Neural progenitor cell (in vitro differentiated cells): ENCODE results near the gene DEAF1. TPM values are rescaled to one million over a fixed set of nuclear protein-coding genes. Genes with fewer than 3 reads are reported as not detected.

Experiments
- DNase-seq: peaks from one replicate; pipeline ENCODE4 v3.0.0-alpha.2; 2016; ENCODE audit warnings: low spot score
- H2AFZ ChIP-seq: fragments of 200-600 bp; sonication (generic); replicated peaks from 2 replicates; pipeline ENCODE4 v1.6.1; 2016; ENCODE audit warnings: antibody characterized with exemption
- H3F3A ChIP-seq: fragments of 200-600 bp; sonication (generic); 2 replicates; pipeline ENCODE4 v1.6.1; 2016; ENCODE audit warnings: antibody characterized with exemption, low read depth
- H3K27ac ChIP-seq: fragments of 200-600 bp; sonication (generic); 2 replicates; pipeline ENCODE4 v1.5.1; 2016; ENCODE audit warnings: mild to moderate bottlenecking
- H3K27me3 ChIP-seq: fragments of 200-600 bp; sonication (generic); 2 replicates; pipeline ENCODE4 v1.6.1; 2016; ENCODE audit warnings: mild to moderate bottlenecking, moderate library complexity
- H3K36me3 ChIP-seq: fragments of 200-600 bp; sonication (generic); 2 replicates; pipeline ENCODE4 v1.5.1; 2016
- H3K4me1 ChIP-seq: fragments of 200-600 bp; sonication (generic); 2 replicates; pipeline ENCODE4 v1.6.1; 2016; ENCODE audit warnings: mixed run types
- H3K4me2 ChIP-seq: fragments of 200-600 bp; sonication (generic); 2 replicates; pipeline ENCODE4 v1.6.1; 2016
- H3K4me3 ChIP-seq: fragments of 200-600 bp; sonication (generic); 2 replicates; pipeline ENCODE4 v1.5.1; 2016
- H3K79me2 ChIP-seq: fragments of 200-600 bp; sonication (generic); 2 replicates; pipeline ENCODE4 v1.6.1; 2016; ENCODE audit warnings: low read depth
- H3K9ac ChIP-seq: fragments of 200-600 bp; sonication (generic); 2 replicates; pipeline ENCODE4 v1.6.1; 2016
- H3K9me3 ChIP-seq: fragments of 200-600 bp; sonication (generic); 2 replicates; pipeline ENCODE4 v1.5.1; 2016; ENCODE audit warnings: low read depth
- H4K20me1 ChIP-seq: fragments of 200-600 bp; sonication (generic); 2 replicates; pipeline ENCODE4 v1.6.1; 2016; ENCODE audit warnings: low read depth
- H3K27ac Mint-ChIP-seq: 3 replicates; pipeline ENCODE4 v1.8.0; 2021; ENCODE audit warnings: mixed read lengths
- H3K27me3 Mint-ChIP-seq: 2 replicates; pipeline ENCODE4 v1.8.0; 2022; ENCODE audit warnings: low read depth, mild to moderate bottlenecking, inconsistent platforms, moderate library complexity, mixed read lengths; ENCODE audit not compliant: insufficient read depth
- H3K36me3 Mint-ChIP-seq: 3 replicates; pipeline ENCODE4 v1.8.0; 2021; ENCODE audit warnings: mixed read lengths
- H3K4me1 Mint-ChIP-seq: 3 replicates; pipeline ENCODE4 v1.8.0; 2021; ENCODE audit warnings: mixed read lengths
- H3K4me3 Mint-ChIP-seq: 3 replicates; pipeline ENCODE4 v1.8.0; 2021; ENCODE audit warnings: mild to moderate bottlenecking, moderate library complexity, mixed read lengths
- H3K9me3 Mint-ChIP-seq: 3 replicates; pipeline ENCODE4 v1.8.0; 2020; ENCODE audit warnings: mixed read lengths
- EZH2 ChIP-seq: fragments of 200-600 bp; sonication (generic); IDR thresholded peaks from 2 replicates; pipeline ENCODE4 v1.6.1; 2017; ENCODE audit warnings: antibody characterized with exemption, mild to moderate bottlenecking, moderate library complexity
- EZH2phosphoT487 ChIP-seq: fragments of 200-600 bp; sonication (generic); IDR thresholded peaks from 2 replicates; pipeline ENCODE4 v1.6.1; 2017; ENCODE audit warnings: antibody characterized with exemption
- total RNA-seq: library from RNA; depleted of rRNA; stranded (reverse); fragments of >200 nt; gene quantifications from 2 replicates; pipeline ENCODE4 v1.2.3, GENCODE V29; 2015; ENCODE audit warnings: low replicate concordance
- TF ChIP-seq, protein P1 (sequence below): fragments of 200-600 bp; sonication (generic); IDR thresholded peaks from 2 replicates; pipeline ENCODE4 v1.5.1; 2017; ENCODE audit warnings: antibody characterized with exemption, mild to moderate bottlenecking

The DEAF1 gene
- total RNA-seq, 1 donor from 2014 or later, result 38.4 TPM

DNA sequence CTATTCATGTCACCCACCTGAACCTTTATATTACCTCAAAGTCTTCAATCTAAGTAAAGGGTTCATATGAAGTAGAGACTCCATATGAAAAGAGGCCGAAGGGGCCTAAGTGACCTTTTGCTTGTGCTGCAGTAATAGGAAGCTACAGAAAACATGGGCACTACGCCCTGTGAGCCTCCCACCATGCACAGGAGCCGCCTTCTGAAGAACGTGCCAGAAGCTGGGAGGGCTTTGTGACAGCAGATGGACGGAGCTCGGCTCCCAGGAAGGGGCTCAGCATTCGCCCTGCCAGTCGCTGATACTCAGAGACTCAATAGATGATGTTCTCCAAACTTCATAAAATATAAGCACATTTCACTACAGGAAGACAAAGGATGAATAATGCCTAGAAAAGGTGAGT lies 21.2 kb downstream of the DEAF1 start:
- TF ChIP-seq, protein P1, sequence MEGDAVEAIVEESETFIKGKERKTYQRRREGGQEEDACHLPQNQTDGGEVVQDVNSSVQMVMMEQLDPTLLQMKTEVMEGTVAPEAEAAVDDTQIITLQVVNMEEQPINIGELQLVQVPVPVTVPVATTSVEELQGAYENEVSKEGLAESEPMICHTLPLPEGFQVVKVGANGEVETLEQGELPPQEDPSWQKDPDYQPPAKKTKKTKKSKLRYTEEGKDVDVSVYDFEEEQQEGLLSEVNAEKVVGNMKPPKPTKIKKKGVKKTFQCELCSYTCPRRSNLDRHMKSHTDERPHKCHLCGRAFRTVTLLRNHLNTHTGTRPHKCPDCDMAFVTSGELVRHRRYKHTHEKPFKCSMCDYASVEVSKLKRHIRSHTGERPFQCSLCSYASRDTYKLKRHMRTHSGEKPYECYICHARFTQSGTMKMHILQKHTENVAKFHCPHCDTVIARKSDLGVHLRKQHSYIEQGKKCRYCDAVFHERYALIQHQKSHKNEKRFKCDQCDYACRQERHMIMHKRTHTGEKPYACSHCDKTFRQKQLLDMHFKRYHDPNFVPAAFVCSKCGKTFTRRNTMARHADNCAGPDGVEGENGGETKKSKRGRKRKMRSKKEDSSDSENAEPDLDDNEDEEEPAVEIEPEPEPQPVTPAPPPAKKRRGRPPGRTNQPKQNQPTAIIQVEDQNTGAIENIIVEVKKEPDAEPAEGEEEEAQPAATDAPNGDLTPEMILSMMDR, result no peak
- no peak for TF ChIP-seq EZH2phosphoT487
- TF ChIP-seq EZH2, result no peak
- Histone ChIP-seq H3K36me3 (no peaks in the 10 kb centered on the region), H3K79me2 (no peaks in the 10 kb centered on the region), H2AFZ (no peak overlapping the region), H3K27ac (no peak overlapping the region), H3K9me3 (no peaks in the 10 kb centered on the region), H4K20me1 (no peaks in the 10 kb centered on the region), H3K4me2 (no peak overlapping the region), H3K4me3 (no peak overlapping the region), H3K9ac (no peak overlapping the region), H3K27me3 (no peaks in the 10 kb centered on the region), H3K4me1 (no peaks in the 10 kb centered on the region), H3F3A (no peaks in the 10 kb centered on the region)
- Mint-ChIP-seq H3K4me1 (no peaks in the 10 kb centered on the region), H3K36me3 (peaks cover 26% of the 10 kb centered on the region), H3K27me3 (no peaks in the 10 kb centered on the region), H3K27ac (no peak overlapping the region), H3K9me3 (no peaks in the 10 kb centered on the region), H3K4me3 (no peak overlapping the region)
- no peak for DNase-seq

- Histone ChIP-seq H3K4me1 (no peaks in the 10 kb centered on the region), H3K4me2 (no peak overlapping the region)
Measured at GRCh38 chr11:665704-666281, 29.2 kb downstream of the DEAF1 start.

DNA sequence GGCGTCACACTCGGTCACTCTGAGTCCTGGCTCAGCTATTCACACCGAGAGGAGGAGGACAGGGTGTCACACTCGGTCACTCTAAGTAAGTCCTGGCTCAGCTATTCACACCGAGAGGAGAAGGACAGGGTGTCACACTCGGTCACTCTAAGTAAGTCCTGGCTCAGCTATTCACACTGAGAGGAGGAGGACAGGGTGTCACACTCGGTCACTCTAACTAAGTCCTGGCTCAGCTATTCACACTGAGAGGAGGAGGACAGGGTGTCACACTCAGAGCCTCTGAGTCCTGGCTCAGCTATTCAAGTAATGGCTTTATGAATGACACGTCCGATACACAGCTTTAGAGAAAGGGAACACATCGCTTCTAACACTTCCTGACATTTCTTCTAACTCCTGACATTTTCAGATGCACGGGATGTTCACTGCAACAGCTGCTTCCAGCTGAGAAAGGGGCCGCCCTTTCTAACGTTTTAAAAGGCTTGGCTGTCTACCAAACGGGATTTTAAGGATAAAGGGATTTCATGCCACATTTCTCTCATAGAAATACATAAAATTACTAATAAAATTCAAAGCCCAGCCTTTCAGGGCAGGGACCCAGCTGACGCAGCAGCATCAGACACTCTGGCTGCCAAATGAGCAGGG lies 29.8 kb downstream of the DEAF1 start:
- Histone ChIP-seq H3K27me3 (no peaks in the 10 kb centered on the region), H3K4me3 (no peak overlapping the region), H3K27ac (no peak overlapping the region), H3K4me2 (no peak overlapping the region), H3K9me3 (no peaks in the 10 kb centered on the region), H3K9ac (no peak overlapping the region), H3K4me1 (no peaks in the 10 kb centered on the region), H3K36me3 (no peaks in the 10 kb centered on the region), H4K20me1 (peaks cover 10% of the 10 kb centered on the region), H3K79me2 (no peaks in the 10 kb centered on the region), H2AFZ (no peak overlapping the region), H3F3A (no peaks in the 10 kb centered on the region)
- DNase-seq, result no peak
- H3K27me3 Mint-ChIP-seq, result peaks cover 9% of the 10 kb centered on the region
- peaks cover 21% of the 10 kb centered on the region for H3K36me3 Mint-ChIP-seq
- no peaks in the 10 kb centered on the region for H3K9me3 Mint-ChIP-seq
- no peak for TF ChIP-seq EZH2
- TF ChIP-seq EZH2phosphoT487, result no peak
- TF ChIP-seq, protein P1, result no peak
- H3K27ac Mint-ChIP-seq, result peak overlapping the region; percentile 76
- H3K4me1 Mint-ChIP-seq, result no peaks in the 10 kb centered on the region
- no peak overlapping the region for H3K4me3 Mint-ChIP-seq

More at GRCh38 chr11:665704-666281, 29.2 kb downstream of the DEAF1 start:
- TF ChIP-seq EZH2phosphoT487 (no peak), EZH2 (no peak)
- TF ChIP-seq, protein P1, result no peak
- Mint-ChIP-seq H3K4me1 (no peaks in the 10 kb centered on the region), H3K27me3 (peaks cover 9% of the 10 kb centered on the region), H3K27ac (peak overlapping the region; percentile 76), H3K36me3 (peaks cover 21% of the 10 kb centered on the region), H3K9me3 (no peaks in the 10 kb centered on the region), H3K4me3 (no peak overlapping the region)
- Histone ChIP-seq H3K27ac (no peak overlapping the region), H3K27me3 (no peaks in the 10 kb centered on the region), H3K9ac (no peak overlapping the region), H3K4me3 (no peak overlapping the region), H3K9me3 (no peaks in the 10 kb centered on the region), H3F3A (no peaks in the 10 kb centered on the region), H2AFZ (no peak overlapping the region), H3K79me2 (no peaks in the 10 kb centered on the region), H3K36me3 (no peaks in the 10 kb centered on the region), H4K20me1 (peaks cover 10% of the 10 kb centered on the region)
- no peak for DNase-seq
